ENCODE data around the gene RPL28.

- TF ChIP-seq EZH2 (IDR thresholded peaks at IDR 0.05; ENCODE audit: borderline replicate concordance, low read length) = no peak
- no peak for TF ChIP-seq CTCF (conservative IDR thresholded peaks at IDR 0.05 in 1 of 2, IDR thresholded peaks at IDR 0.05 in 1 of 2; ENCODE audit: extremely low read depth in 1 of 2, insufficient read depth in 1 of 2, low read depth in 1 of 2, low read length in 2 of 2)
Measured at GRCh38 chr19:55433292-55433691, 47.6 kb downstream of the RPL28 start.
